Stimulated activated CD8-positive, alpha-beta memory T cell treated with anti-CD3 and anti-CD28 coated beads, Interleukin-4, amount 100 ng/mL, for 24 hours (primary cell): Measurements from ENCODE around the gene CHCHD5.
"Not testable (repeated sequence)": the region's sequence is repeated elsewhere in the genome, so short reads cannot be mapped to it uniquely, and the experiment has no call there.

ENCODE experiments used
- DNase-seq: peaks from one replicate; pipeline ENCODE4 v3.0.0-alpha.2; 2020; ENCODE audit warnings: low read depth

The CHCHD5 gene, protein sequence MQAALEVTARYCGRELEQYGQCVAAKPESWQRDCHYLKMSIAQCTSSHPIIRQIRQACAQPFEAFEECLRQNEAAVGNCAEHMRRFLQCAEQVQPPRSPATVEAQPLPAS

DNA sequence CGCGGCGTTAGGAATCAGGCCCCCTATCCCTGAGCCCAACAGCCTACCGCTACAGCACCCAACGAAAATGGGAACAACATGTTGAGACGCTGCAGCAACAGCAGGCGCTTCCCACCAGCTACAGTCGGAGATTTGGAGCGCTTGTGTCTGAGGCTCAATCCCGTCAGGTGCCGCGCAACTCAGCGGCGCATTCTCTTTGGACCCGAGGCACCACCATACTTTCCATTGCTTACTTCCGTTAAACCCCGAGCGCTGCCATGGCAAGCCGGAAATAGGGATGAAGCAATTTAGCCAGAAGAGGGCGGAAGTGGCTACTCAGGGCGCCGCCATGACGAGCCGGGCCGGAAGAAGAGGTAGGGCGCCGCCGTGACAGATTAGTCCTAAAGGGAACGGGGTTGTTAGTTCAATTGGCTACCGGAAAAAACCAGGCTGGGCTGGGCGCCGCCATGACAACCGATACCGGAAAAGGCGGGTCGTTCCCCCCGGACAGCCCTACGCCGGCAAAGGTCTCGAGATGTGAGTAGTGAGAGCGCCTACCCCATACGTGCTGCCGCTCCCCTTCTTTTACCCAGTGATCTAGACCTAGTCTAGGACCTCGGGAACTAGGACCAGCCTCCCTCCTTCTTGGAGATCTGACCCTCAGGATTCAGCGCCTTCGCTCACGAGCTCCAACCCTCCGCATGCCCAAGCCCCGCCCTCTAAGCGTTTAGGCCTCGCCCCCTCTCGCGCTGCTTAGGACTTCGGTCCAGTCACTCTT lies at the start of gene CHCHD5:
TSS of gene CHCHD5 (plus strand) at position 476 of the 757 bp plus-strand sequence. CDS start at position 515, 39 bp downstream.
- DNase-seq = peak; percentile 87

DNA sequence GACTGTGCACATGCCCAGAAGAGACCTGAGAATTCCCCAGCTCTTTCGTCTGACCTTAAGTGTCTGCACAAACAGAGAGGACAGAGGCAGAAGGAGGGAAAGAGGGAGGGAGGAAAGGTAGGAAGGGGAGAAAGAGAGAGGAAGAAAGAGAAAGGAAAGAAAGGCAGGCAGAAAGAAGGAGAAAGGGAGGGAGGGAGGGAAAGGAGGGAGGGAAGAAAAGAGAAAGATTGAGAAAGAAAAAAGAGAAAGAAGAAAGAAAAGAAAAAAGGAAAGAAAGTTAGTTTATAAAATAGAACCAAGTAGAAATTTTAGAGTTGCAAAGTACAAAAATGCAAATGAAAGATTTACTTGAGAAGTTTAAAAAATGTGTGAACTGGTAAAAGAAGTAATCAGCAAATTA lies 49.6 kb upstream of the CHCHD5 start:
- DNase-seq = no peak

DNA sequence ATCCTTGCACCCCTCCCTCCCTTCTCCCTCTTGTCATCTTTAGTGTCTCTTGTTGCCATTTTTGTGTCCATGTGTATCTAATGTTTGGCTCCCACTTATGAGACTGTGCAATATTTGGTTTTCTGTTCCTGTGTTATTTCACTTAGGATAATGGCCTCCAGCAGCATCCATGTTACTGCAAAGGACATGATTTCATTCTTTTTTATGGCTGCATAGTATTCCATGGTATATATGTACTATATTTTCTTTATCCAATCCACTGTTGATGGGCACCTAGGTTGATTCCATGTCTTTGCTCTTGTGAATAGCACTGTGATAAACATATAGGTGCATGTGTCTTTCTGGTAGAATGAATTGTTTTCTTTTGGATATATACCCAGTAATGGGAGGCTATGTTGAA lies 47.7 kb upstream of the CHCHD5 start:
- not testable (repeated sequence) for DNase-seq

DNA sequence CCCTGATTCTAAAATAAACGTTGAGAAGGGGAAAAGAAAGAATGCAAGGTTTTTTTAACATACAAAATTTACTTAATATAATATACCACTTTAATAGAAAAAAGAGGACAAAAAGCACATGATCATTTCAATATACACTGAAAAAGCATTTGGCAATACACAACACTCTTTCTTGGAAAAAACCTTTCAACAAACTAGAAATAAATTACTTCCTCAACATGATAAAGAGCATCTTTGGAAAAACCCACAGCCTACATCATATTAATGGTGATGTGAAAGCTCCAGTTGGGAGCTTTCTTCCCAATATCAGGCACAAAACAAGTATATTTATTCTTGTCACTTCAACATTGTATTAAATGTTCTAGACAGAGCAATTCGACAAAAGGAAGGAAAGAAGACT lies 45.1 kb upstream of the CHCHD5 start:
- DNase-seq = no peak

DNA sequence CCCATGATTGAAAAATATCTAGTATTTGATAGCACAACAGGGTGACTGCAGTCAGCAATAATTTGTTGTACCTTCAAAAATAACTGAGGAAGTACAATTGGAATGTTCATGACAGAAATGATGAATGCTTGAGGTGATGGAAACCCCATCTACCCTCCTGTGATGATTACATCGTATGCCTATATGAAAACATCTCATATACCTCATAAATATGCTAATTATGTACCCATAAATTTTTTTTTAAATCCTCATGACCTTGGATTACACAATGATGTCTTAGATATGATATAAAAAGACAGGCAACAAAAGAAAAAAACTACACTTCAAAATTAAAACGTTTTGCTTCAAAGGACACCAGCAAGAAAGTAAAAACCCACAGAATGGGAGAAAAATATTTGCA lies 43.5 kb upstream of the CHCHD5 start:
- DNase-seq = no peak

DNA sequence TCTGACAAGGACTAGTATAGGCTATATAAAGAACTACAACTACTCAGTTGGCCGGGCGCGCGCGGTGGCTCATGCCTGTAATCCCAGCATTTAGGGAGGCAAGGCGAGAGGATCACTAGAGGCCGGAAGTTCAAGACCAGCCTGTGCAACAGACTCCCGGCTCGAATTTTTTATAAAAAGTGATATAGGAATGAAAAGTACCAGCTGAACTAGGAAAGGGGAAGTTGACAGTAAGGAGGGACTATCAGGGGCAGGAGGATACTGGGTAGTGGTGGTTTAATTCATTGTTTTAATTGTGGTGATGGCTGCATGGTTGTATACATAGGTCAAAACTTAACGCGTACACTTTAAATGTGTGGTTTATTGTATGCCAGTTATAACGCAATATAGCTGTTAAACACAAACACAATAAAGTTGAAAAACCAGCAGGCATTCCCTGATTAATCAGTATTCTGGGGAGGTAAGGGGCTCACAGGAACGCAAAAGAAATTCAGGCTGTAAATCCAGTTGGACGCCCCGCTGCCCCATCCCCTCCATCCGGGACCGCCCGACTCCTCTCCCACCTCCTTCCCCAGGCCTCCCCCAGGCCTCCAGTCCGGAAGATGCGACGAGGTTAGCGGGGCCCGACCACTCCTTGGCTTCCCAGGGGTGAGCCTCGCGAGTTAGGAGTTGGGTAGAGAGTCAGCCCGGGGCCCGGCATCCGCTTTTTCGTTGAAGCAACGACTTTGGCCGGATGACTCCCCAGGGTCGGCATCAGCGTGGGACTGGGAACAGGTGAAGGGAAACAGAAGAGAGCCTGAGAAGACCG lies 42.9 kb upstream of the CHCHD5 start:
- DNase-seq = peak; percentile 52

DNA sequence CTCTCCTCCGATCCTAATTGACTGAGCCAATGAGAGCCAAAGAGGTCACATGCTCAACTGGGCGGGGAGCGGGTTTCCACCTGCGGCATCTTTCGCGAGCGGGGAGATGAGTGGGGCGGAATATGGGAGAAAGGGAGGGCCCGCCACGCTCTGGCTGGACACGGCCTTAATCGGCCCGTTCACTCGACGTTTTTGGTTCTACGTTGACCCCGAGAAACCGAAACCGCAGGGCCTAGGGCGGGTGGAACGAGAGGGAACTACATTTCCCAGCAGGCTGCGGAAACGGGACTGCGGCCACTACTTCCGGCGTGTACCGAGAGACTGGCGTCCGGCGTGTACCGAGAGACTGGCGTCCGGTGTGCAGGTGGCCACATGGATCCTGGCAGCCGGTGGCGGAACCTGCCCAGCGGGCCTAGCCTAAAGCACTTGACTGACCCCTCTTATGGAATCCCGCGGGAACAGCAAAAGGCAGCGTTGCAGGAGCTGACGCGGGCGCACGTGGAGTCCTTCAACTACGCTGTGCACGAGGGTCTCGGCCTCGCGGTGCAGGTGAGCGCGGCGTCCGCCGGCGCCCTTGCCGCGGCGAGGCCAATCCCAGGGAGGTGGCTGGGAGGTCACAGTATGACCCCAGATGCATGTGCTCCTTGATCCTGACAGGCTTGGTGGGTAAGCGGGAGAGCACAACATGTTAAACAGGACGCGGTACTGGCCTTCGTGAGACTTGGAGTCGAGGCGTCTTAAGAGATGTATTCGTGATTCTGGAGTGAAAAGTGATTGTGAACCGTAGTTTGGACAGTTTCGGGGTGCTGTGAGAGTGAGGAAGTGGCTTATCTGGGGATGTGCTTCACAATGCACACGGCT lies 42.1 kb upstream of the CHCHD5 start, which contains the start of gene POLR1B:
TSS of gene POLR1B (plus strand) at position 343 of the 861 bp plus-strand sequence. CDS start at position 373, 30 bp downstream.
- DNase-seq = peak; percentile 64

DNA sequence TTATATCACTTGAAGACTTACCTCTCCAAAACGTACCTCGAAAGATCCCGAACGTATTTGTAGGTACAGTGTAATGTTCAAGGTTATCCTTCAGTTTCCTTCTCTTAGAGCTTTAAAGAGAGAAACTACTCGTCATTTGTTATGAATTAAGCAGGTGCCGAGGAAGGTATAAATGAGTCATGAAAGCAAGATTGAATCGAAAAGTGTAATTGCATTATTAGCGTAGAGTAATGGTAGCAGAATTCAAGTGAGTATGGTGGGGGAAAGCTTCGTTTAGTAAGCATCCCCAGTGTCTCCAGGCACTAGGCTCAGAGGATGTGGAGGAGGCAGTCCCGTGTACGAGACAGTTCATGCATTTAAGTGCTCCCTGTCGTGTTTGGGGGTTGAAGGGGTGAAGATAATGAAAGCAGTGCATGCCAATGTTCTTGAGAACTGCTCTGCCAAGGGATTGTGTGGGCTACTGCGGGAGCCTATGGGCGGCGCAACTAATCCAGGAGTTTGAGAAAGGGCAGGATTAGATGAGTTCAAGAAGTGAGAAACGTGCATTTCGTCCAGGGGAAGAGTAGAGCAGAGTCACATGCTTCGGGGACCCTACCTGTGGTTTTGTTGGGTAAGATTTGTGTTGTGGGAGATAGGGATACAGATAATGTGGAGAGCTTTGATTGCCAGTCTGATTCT lies 41.3 kb upstream of the CHCHD5 start:
- DNase-seq = no peak

DNA sequence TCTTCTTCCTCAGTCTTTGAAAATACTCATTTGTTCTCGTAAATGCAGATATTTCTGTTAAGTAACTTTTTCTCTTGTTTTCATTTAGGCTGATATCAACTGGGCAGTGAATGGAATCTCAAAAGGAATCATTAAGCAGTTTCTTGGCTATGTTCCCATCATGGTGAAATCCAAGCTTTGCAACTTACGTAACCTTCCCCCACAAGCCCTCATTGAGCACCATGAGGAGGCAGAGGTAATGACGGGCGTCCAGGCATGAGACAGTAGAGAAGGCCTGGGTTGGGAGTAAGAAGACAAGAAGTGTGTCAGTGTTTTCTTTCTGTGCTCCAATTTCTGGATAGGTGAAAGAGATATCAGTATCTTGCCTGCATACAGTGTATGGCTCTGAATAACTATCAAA lies 37.1 kb upstream of the CHCHD5 start:
- DNase-seq = no peak

DNA sequence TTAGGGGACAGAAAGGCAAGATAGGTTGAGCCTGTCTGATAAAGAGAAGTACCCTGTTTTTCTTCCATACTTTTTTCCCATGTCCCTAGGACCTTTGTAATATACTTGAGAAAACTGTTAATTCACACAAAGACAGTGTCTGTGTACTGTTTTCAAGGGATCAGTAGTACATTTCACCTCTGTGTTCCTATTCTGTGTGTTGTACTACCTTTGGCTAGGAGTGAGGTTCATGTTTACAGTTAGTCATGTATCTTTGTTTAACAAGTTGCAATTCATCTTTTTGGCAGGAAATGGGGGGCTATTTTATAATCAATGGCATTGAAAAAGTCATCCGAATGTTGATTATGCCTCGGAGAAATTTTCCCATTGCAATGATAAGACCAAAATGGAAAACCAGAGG lies 35.4 kb upstream of the CHCHD5 start:
- DNase-seq = no peak

DNA sequence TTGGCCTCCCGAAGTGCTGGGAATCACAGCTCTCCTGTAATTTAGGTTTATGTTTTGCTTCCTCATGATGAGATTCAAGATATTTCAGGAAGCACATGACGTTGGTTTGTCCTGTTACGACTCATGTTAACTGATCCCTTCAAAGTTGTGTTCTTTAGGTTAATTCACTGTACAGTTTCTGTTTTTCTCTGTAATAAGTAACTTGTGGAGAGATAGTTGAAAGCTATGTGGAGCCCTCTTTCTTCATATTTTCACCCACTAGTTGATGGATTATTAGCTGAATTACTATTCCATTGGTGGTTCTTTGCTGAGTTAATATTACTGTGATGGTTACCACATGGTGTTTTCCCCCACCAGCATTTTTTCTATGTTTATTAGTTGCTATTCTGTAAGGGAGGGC lies 18.3 kb upstream of the CHCHD5 start:
- no peak for DNase-seq

DNA sequence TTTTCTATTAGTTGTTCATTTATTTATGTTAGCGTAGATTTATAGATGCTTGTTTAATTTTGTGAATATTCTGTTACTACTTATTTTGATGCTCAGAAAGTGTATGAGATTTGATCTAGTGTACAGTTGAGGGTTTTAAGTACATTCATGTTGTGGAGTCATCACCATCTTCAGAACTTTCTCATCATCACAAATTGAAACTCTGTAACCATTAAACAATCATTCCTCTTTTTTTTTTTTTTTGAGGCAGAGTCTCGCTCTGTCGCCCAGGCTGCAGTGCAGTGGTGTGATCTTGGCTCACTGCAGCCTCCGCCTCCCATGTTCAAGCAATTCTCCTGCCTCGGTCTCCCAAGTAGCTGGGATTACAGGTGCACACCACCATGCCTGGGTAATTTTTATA lies 17.9 kb upstream of the CHCHD5 start:
- DNase-seq = not testable (repeated sequence)

DNA sequence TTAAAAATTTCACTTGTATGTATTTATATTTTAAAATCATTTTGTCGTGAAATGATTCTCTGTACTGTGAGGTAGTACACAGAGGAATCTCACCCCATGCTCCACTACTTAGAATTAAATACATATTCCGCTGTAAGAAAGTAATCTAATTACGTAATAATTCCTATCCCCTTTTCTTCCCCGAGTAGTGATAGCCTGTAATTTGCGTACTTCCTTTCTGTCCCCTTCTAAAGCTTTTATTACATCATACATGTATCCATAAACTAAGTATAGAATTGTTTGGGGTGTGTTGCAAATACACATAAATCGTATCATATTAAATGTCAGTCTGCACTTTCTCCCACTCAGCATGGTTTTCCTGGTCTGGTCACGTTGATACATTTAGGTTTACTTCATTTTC lies 12.4 kb upstream of the CHCHD5 start:
- DNase-seq = no peak

DNA sequence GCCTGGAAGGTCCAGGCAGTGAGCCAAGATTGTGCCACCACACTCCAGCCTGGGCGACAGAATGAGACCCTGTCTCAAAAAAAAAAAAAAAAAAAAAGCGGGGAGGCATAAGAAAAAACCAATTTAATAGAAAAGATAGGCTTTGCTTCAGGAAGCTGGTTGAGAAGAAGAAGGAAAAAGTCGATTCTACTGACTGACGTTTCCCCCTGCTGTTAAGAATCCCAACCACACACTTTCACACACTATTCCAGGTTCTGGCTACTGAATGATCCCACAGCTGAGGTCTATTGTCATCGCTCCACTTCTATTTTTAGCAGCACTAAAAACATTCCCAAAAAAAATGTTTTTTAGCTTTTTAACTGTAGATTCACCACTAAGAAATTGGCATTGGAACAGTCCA lies 6.7 kb upstream of the CHCHD5 start:
- no peak for DNase-seq

DNA sequence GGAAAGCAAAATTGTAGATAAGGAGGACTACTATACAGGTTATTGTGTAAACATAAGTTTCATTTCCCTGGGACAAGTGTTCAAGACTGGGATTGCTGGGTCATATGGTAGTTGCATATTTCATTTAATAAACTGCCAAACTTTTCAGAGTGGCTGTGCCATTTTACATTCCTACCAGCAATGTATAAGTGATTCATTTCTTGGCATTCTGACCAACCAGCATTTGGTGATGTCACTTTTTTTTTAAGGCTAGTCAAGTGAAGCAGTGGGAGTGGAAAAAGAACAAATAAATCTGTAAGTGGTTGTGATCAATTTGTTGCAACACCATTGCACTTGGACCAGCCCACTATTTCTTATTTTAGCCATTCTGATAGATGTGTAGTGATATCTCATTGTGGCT lies 5.2 kb upstream of the CHCHD5 start:
- no peak for DNase-seq

DNA sequence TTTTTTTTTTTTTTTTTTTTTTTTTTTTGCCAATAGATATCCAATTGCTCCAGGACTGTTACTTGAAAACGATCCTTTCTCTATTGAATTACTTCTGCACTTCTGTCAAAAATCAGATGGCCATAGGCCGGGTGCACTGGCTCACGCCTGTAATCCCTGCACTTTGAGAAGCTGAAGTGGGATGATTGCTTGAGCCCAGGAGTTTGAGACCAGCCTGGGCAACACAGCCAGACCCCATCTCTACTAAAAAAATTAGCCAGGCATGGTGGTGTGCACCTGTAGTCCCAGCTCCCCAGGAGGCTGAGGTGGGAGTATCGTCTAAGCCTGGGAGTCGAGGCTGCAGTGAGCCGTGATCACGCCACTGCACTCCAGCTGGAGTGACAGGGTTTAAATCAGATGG lies 4.3 kb upstream of the CHCHD5 start:
- DNase-seq = no peak

DNA sequence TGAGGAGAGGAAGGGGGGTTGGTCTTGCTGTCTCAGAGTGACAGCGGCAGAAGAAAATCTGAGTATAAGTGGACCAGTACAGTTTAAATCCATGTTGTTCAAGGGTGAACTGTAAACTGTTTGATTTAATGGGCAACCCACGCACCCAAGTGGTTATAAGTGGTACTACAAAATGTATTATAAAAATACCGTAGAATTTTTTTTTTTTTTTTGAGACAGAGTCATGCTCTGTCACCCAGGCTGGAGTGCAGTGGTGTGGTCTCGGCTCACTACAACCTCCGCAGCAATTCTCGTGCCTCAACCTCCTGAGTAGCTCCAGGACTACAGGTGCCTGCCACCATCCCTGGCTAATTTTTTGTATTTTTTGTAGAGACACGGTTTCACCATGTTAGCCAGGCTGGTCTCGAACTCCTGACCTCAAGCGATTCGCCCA lies 2.1 kb upstream of the CHCHD5 start:
- no peak for DNase-seq

DNA sequence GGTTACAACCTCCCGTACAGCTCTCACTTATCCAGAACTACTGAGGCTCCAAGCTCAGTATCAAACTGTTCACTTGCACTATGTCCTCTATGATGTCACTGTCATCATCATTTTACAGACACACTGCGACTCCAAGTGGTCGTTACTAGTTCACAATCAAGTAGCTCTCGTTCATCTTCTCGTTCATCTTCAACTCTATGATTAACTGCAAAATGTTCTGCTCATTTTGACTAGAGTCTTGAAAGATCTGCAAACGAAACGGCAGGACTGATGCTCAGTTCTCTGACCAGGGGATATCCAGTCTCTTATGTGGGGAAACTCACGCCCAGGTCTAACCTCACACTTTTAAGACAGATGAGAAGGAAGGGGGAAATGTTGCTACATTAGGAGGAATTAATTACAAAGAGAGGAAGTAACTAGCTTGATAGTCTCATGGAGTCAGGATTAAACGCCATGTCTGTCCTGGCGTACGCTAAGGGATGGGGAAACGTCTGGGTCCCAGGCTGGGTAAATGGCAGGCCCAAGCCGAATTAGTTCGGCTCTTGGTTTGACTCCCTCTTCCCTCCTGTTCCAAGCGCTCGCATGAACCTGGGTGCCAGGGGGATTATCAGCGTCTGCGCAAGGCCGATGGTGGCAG lies 794 bp upstream of the CHCHD5 start:
- no peak for DNase-seq

DNA sequence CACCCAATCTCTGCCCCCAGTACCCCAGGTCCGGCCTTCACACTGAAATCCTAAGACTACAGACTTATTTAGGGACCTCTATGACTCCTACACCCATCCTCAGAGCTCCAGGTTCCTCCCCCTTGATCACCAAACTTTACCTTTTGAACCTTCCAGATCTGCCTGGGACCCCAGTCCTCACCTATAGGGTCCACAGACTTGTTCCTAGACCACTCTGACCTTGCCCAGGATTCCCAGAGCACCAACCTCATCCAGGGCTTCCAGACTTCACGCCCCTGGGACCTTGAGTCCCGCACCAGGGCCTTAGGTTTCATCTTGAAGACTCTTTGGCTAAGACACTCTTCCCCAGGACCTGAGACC lies 462 bp downstream of the CHCHD5 start:
- no peak for DNase-seq

DNA sequence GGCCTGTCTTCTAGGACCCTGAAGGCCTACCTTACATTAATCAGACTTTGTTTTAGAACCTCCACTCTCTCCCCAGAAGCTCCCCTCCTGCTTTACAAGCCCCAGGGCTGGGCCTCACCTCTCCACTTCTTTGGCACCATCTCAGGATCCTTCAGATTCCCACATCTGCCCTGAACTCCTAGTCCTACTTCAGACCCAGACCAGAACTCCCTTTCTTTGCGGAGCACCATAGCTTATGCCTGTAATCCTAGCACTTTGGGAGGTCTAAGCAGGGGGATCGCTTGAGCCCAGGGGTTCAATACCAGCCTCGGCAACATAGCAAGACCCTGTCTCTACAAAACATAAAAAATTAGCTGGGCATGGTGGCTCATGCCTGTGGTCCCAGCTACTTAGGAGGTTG lies 991 bp downstream of the CHCHD5 start:
- no peak for DNase-seq

DNA sequence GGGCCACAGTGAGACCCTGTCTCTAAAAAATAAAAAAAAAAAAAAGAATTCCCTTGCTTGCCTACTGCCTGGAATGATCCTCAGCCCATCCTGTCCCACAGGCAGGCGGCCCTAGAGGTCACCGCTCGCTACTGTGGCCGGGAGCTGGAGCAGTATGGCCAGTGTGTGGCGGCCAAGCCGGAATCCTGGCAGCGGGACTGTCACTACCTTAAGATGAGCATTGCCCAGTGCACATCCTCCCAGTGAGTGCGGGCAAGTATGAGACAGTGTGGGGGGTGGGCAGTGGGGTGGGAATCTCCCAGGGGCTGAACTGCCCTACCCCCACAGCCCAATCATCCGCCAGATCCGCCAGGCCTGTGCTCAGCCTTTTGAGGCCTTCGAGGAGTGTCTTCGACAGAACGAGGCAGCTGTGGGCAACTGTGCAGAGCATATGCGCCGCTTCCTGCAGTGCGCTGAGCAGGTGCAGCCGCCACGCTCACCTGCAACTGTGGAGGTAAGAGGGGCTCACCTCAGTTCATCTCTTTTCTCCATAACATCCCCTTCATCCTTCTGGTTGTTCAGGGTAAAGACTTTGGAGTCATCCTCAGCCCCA lies 1.6 kb downstream of the CHCHD5 start:
- DNase-seq = no peak
